Karpas-422 (cell line): Measurements from ENCODE around the gene KLHDC2. TPM values are rescaled to one million over a fixed set of nuclear protein-coding genes. Genes with fewer than 3 reads are reported as not detected.
A peak's percentile ranks its signal among the peaks of the same experiment; 100 is the strongest.
"Not testable (repeated sequence)": the region's sequence is repeated elsewhere in the genome, so short reads cannot be mapped to it uniquely, and the experiment has no call there.

Experiments
- DNase-seq: peaks from one replicate; pipeline ENCODE4 v3.0.0-alpha.2; 2015
- H2AFZ ChIP-seq: fragments of 200-600 bp; sonication (generic); 2 replicates; pipeline ENCODE4 v1.6.1; 2014; ENCODE audit warnings: antibody characterized with exemption, low read length, mixed read lengths
- H3K27ac ChIP-seq: fragments of 200-600 bp; sonication (generic); 2 replicates; pipeline ENCODE4 v1.5.1; 2014; ENCODE audit warnings: mild to moderate bottlenecking, low read length, moderate library complexity
- H3K27me3 ChIP-seq: fragments of 200-600 bp; sonication (generic); 2 replicates; pipeline ENCODE4 v1.6.1; 2014; ENCODE audit warnings: low read length, mixed read lengths
- H3K36me3 ChIP-seq: fragments of 200-600 bp; sonication (generic); 2 replicates; pipeline ENCODE4 v1.6.1; 2014; ENCODE audit warnings: low read length, mixed read lengths; ENCODE audit not compliant: insufficient read depth
- H3K4me1 ChIP-seq: fragments of 200-600 bp; sonication (generic); 2 replicates; pipeline ENCODE4 v1.6.1; 2014; ENCODE audit warnings: mild to moderate bottlenecking, low read length, mixed read lengths
- H3K4me2 ChIP-seq: fragments of 200-600 bp; sonication (generic); 2 replicates; pipeline ENCODE4 v1.6.1; 2014; ENCODE audit warnings: low read length, low read depth, mild to moderate bottlenecking; ENCODE audit not compliant: poor library complexity, severe bottlenecking
- H3K4me3 ChIP-seq: fragments of 200-600 bp; sonication (generic); 2 replicates; pipeline ENCODE4 v1.5.1; 2014; ENCODE audit warnings: mild to moderate bottlenecking, antibody characterized with exemption, low read length, mixed read lengths
- H3K79me2 ChIP-seq: fragments of 200-600 bp; sonication (generic); 2 replicates; pipeline ENCODE4 v1.6.1; 2014; ENCODE audit warnings: mild to moderate bottlenecking, low read length, mixed read lengths
- H3K9ac ChIP-seq: fragments of 200-600 bp; sonication (generic); 2 replicates; pipeline ENCODE4 v1.6.0; 2014; ENCODE audit warnings: low read length
- H3K9me2 ChIP-seq: fragments of 200-600 bp; sonication (generic), shearing (Covaris generic); replicated peaks from 2 replicates; pipeline ENCODE4 v1.6.0; 2014; ENCODE audit warnings: mild to moderate bottlenecking, low read length, moderate library complexity; ENCODE audit not compliant: insufficient read depth
- H3K9me3 ChIP-seq: fragments of 300-700, 200-600 bp; sonication (generic); 2 replicates; pipeline ENCODE4 v1.6.1; 2014; ENCODE audit warnings: low read length, mixed read lengths
- H4K20me1 ChIP-seq: fragments of 200-600 bp; sonication (generic); 2 replicates; pipeline ENCODE4 v1.6.1; 2014; ENCODE audit warnings: mild to moderate bottlenecking, antibody characterized with exemption, low read length, low read depth; ENCODE audit not compliant: insufficient read depth
- total RNA-seq: library from RNA; depleted of rRNA; stranded (reverse); fragments of >200 nt; shearing (Covaris generic); gene quantifications from 2 replicates; pipeline ENCODE4 v1.2.3, GENCODE V29; 2014; ENCODE audit warnings: low replicate concordance

KLHDC2 gene
- total RNA-seq, 1 experiment from 2014 or later, result 167 TPM

GRCh38 chr14:49769581-49770211, 1.7 kb downstream of the KLHDC2 start:
- Histone ChIP-seq H3K9me2 (no peaks in the 10 kb centered on the region), H3K4me2 (peak overlapping the region; percentile 74), H3K9ac (peak overlapping the region; percentile 88), H3K9me3 (no peaks in the 10 kb centered on the region), H3K4me1 (peaks cover 55% of the 10 kb centered on the region), H3K27me3 (no peaks in the 10 kb centered on the region), H3K27ac (peak overlapping the region; percentile 91), H2AFZ (no peak overlapping the region), H3K4me3 (peak overlapping the region; percentile 89), H3K36me3 (peaks cover 8% of the 10 kb centered on the region; the same call in 1 of the 2 replicates), H4K20me1 (no peaks in the 10 kb centered on the region; the same call in 1 of the 2 replicates), H3K79me2 (peaks cover 45% of the 10 kb centered on the region)
- peak; percentile 82 for DNase-seq

DNA sequence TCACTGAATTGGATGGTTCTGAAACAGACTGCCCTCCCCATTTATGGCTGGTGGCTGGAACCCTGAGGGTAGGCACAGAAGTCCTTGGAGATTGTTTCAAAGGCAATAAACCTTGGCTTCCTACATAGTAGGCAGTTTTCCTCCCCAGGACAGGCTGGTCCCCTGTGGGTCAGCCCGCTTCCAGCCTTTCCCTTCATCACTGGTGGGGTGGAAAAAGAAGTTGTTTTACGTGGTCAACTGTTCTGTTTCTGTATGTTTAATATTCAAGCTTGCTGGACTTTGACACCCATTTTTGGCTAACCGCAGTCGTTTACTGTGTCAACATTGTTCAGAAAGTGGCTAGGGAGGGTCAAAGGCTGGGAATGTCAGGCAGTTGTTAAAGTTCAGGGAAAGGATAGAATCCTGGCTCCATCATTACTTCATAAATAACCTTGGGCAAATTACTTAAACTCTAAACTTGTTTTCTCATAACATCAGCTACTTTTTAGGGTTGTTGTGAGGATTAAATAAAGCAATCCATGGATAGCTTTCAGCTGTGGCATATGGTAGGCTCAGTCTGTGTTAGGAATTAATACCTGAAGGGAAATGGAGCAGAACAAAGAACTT, 2.4 kb downstream of the KLHDC2 start:
- H3K9me2 ChIP-seq, result no peaks in the 10 kb centered on the region
- DNase-seq, result no peak
- H3K4me1 ChIP-seq, result peaks cover 52% of the 10 kb centered on the region
- H3K27me3 ChIP-seq, result no peaks in the 10 kb centered on the region
- H3K9me3 ChIP-seq, result no peaks in the 10 kb centered on the region
- H4K20me1 ChIP-seq, result no peaks in the 10 kb centered on the region; the same call in 1 of the 2 replicates
- peaks cover 12% of the 10 kb centered on the region for H3K36me3 ChIP-seq
- H2AFZ ChIP-seq, result no peak overlapping the region
- peak overlapping the region; percentile 91 for H3K27ac ChIP-seq
- H3K79me2 ChIP-seq, result peaks cover 45% of the 10 kb centered on the region
- peak overlapping the region; percentile 88 for H3K9ac ChIP-seq
- H3K4me3 ChIP-seq, result peak overlapping the region; percentile 89
- H3K4me2 ChIP-seq, result peak overlapping the region; percentile 74

DNA sequence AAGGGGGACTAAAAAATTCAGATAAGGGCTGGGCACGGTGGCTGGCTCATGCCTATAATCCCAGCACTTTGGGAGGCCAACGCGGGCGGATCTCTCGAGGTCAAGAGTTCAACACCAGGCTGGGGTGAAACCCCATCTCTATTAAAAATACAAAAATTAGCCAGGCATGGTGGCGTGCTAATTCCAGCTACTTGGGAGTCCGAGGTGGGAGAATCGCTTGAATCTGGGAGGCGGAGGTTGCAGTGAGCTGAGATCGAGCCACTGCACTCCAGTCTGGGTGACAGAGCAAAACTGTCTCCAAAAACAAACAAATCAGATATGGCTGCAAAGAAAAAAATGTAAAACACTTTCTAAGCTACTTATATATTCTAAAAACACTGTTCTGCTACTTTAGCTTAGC, 3.7 kb downstream of the KLHDC2 start:
- Histone ChIP-seq H3K4me3 (0 out of 2 replicates have a peak overlapping the region, but pooled peaks have one; percentile 13), H3K79me2 (peaks cover 45% of the 10 kb centered on the region), H3K36me3 (peaks cover 21% of the 10 kb centered on the region), H3K4me1 (peaks cover 52% of the 10 kb centered on the region), H3K4me2 (peak overlapping the region; percentile 74), H3K27ac (peak overlapping the region; percentile 91)
- not testable (repeated sequence) for H4K20me1 ChIP-seq, H2AFZ ChIP-seq, H3K27me3 ChIP-seq, H3K9me3 ChIP-seq, DNase-seq, H3K9ac ChIP-seq, H3K9me2 ChIP-seq

DNA sequence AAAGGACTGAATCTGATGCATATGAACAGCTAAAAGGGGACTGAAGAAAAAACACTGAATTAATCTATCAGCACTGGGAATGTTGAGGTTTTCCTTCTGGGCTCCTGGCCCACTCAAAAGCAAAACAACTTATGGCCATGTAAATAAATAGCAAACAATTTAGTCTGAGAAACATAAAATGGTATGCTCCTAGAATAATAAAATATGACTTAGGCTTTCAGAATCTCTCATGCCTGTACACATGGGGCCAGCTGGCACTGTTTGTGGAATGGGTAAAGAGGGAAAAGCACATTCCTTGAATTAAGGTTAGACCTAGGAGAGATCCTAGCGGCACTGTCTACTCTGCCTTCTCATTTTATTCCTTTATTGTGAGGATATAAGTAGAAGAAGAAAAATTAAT, 6.2 kb downstream of the KLHDC2 start:
- H3K36me3 ChIP-seq, result peaks cover 37% of the 10 kb centered on the region
- H3K27ac ChIP-seq, result no peak overlapping the region
- no peak overlapping the region for H3K4me2 ChIP-seq
- no peaks in the 10 kb centered on the region for H3K9me3 ChIP-seq
- no peak overlapping the region for H3K4me3 ChIP-seq
- H3K79me2 ChIP-seq, result peaks cover 34% of the 10 kb centered on the region
- no peaks in the 10 kb centered on the region for H3K9me2 ChIP-seq
- H3K9ac ChIP-seq, result no peak overlapping the region
- no peak for DNase-seq
- no peak overlapping the region for H2AFZ ChIP-seq
- peaks cover 38% of the 10 kb centered on the region for H3K4me1 ChIP-seq
- no peaks in the 10 kb centered on the region; the same call in 1 of the 2 replicates for H4K20me1 ChIP-seq
- no peaks in the 10 kb centered on the region for H3K27me3 ChIP-seq

- H3K36me3 ChIP-seq, result peaks cover 66% of the 10 kb centered on the region
- peaks cover 6% of the 10 kb centered on the region; the same call in 1 of the 2 replicates for H3K79me2 ChIP-seq
Measured at GRCh38 chr14:49778421-49778820, 10.5 kb downstream of the KLHDC2 start.

GRCh38 chr14:49781040-49781439, 13.1 kb downstream of the KLHDC2 start:
- not testable (repeated sequence) for H2AFZ ChIP-seq, H3K9ac ChIP-seq, H4K20me1 ChIP-seq, H3K79me2 ChIP-seq, DNase-seq, H3K9me3 ChIP-seq, H3K4me1 ChIP-seq, H3K9me2 ChIP-seq, H3K27me3 ChIP-seq, H3K27ac ChIP-seq, H3K4me2 ChIP-seq, H3K4me3 ChIP-seq
- peaks cover 81% of the 10 kb centered on the region for H3K36me3 ChIP-seq

More at GRCh38 chr14:49778421-49778820, 10.5 kb downstream of the KLHDC2 start:
- Histone ChIP-seq H3K4me2 (no peak overlapping the region), H3K4me1 (no peaks in the 10 kb centered on the region), H3K27ac (no peak overlapping the region), H3K9ac (no peak overlapping the region), H3K9me2 (no peaks in the 10 kb centered on the region), H2AFZ (no peak overlapping the region), H3K9me3 (no peaks in the 10 kb centered on the region), H3K27me3 (no peaks in the 10 kb centered on the region), H3K4me3 (no peak overlapping the region), H4K20me1 (no peaks in the 10 kb centered on the region)
- no peak for DNase-seq

DNA sequence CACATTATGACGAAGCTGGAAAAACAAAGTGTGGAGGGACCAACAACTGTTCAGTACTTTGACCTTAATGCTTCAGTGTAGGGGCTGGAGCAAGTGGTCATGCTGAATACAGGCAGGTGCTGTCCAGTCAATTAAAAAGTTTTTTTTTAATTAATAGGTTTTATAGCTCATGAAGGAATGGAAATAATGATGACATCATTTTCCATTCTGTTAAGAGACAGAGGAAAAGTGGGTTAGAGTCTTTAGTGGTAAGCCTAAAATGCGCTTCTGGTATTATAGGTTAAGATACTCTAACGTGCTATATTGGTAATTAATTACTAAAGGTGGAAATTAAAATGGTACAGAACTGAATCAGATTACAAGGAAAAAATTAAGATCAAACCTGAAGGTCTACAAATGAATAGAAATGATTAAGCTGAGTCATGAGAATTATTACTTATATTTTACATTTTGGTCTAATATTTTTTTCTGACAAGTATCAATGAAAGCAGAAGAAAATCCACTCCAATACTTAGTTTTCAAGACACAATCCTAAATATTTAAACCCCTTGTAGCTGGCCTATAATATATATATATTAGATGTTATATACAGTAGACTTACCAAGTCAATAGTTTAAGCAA, 15.6 kb downstream of the KLHDC2 start:
- Histone ChIP-seq H3K27me3 (no peaks in the 10 kb centered on the region), H3K4me2 (no peak overlapping the region), H3K36me3 (peaks cover 83% of the 10 kb centered on the region), H2AFZ (no peak overlapping the region), H4K20me1 (no peaks in the 10 kb centered on the region), H3K27ac (no peak overlapping the region), H3K4me1 (no peaks in the 10 kb centered on the region), H3K9me3 (no peaks in the 10 kb centered on the region), H3K4me3 (no peak overlapping the region), H3K79me2 (peaks cover 4% of the 10 kb centered on the region; the same call in 1 of the 2 replicates), H3K9ac (no peak overlapping the region), H3K9me2 (no peaks in the 10 kb centered on the region)
- no peak for DNase-seq

DNA sequence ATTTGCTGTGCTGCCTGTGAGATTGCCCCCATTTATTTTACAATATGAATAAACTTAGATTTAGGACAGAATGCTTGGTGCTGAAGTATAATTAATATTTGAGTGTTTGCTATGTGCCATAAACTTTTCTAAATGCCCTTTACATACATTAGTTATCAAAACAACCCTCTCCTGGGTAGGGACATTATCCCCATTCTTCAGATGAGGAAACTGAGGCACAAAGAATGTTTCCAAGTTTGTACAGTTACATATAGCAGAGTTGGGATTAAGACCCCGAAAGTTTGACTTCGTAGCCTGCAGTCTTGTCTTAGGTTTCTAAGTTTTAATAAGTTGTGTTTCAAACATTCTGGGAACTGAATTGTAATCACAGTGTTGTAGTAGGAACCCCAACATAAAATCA, 18.4 kb downstream of the KLHDC2 start:
- no peaks in the 10 kb centered on the region for H3K4me1 ChIP-seq
- no peaks in the 10 kb centered on the region for H4K20me1 ChIP-seq
- H2AFZ ChIP-seq, result no peak overlapping the region
- peaks cover 82% of the 10 kb centered on the region for H3K36me3 ChIP-seq
- H3K27me3 ChIP-seq, result no peaks in the 10 kb centered on the region
- H3K27ac ChIP-seq, result no peak overlapping the region
- H3K4me3 ChIP-seq, result no peak overlapping the region
- H3K9ac ChIP-seq, result no peak overlapping the region
- no peaks in the 10 kb centered on the region for H3K9me2 ChIP-seq
- no peak overlapping the region for H3K4me2 ChIP-seq
- no peaks in the 10 kb centered on the region for H3K9me3 ChIP-seq
- DNase-seq, result no peak
- peaks cover 8% of the 10 kb centered on the region; the same call in 1 of the 2 replicates for H3K79me2 ChIP-seq
